ENCODE measurements around the gene ODAD3. TPM values are rescaled to one million over a fixed set of nuclear protein-coding genes. Genes with fewer than 3 reads are reported as not detected.

The ODAD3 gene
- total and polyA plus RNA-seq, 2 of the 13 experiments (the other 11 are each of a cell fraction or from before 2014, with no cell fraction given): 0.04 to 0.08 TPM

- TF ChIP-seq GABPA (IDR thresholded peaks at IDR 0.05; ENCODE audit: low read depth, low read length): no peak
- no peak for TF ChIP-seq GABPA (CRISPR knock-in tag; IDR thresholded peaks at IDR 0.05; ENCODE audit: low read depth)
- TF ChIP-seq ZNF274 (CRISPR knock-in tag; IDR thresholded peaks at IDR 0.05): no peak
- no peak for TF ChIP-seq POLR2G (IDR thresholded peaks at IDR 0.05; ENCODE audit: low read depth, low read length)
- TF ChIP-seq ZNF12 (CRISPR knock-in tag; IDR thresholded peaks at IDR 0.05): no peak
- TF ChIP-seq MAFG (CRISPR knock-in tag; IDR thresholded peaks at IDR 0.05): no peak
- TF ChIP-seq TEAD3 (CRISPR knock-in tag; optimal IDR thresholded peaks at IDR 0.05; ENCODE audit: borderline replicate concordance): peak; percentile 42
- TF ChIP-seq, protein P1, sequence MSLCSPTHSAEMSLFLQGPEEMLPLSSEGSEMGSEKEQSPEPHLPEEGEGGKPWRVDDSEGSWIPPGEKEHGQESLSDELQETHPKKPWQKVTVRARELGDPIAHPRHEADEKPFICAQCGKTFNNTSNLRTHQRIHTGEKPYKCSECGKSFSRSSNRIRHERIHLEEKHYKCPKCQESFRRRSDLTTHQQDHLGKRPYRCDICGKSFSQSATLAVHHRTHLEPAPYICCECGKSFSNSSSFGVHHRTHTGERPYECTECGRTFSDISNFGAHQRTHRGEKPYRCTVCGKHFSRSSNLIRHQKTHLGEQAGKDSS (CRISPR knock-in tag; IDR thresholded peaks at IDR 0.05; ENCODE audit: borderline replicate concordance, low read depth): 0 out of 2 replicates have a peak, but pooled peaks have one; percentile 24
- TF ChIP-seq AKAP8 (CRISPR knock-in tag; IDR thresholded peaks at IDR 0.05): no peak
- TF ChIP-seq PRMT3 (CRISPR knock-in tag; IDR thresholded peaks at IDR 0.05; ENCODE audit: borderline replicate concordance, low read depth): no peak
- TF ChIP-seq SKIL (CRISPR knock-in tag; IDR thresholded peaks at IDR 0.05; ENCODE audit: borderline replicate concordance): no peak
- no peak for TF ChIP-seq HES4 (CRISPR knock-in tag; IDR thresholded peaks at IDR 0.05; ENCODE audit: borderline replicate concordance)
- TF ChIP-seq NFATC3 (CRISPR knock-in tag; IDR thresholded peaks at IDR 0.05): no peak
- no peak for TF ChIP-seq SSRP1 (CRISPR knock-in tag; IDR thresholded peaks at IDR 0.05)
- TF ChIP-seq, protein P2, sequence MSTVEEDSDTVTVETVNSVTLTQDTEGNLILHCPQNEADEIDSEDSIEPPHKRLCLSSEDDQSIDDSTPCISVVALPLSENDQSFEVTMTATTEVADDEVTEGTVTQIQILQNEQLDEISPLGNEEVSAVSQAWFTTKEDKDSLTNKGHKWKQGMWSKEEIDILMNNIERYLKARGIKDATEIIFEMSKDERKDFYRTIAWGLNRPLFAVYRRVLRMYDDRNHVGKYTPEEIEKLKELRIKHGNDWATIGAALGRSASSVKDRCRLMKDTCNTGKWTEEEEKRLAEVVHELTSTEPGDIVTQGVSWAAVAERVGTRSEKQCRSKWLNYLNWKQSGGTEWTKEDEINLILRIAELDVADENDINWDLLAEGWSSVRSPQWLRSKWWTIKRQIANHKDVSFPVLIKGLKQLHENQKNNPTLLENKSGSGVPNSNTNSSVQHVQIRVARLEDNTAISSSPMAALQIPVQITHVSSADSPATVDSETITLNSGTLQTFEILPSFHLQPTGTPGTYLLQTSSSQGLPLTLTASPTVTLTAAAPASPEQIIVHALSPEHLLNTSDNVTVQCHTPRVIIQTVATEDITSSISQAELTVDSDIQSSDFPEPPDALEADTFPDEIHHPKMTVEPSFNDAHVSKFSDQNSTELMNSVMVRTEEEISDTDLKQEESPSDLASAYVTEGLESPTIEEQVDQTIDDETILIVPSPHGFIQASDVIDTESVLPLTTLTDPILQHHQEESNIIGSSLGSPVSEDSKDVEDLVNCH (CRISPR knock-in tag; IDR thresholded peaks at IDR 0.05): no peak
- no peak for TF ChIP-seq FOXA3 (CRISPR knock-in tag; IDR thresholded peaks at IDR 0.05)
- no peak for TF ChIP-seq MZF1 (CRISPR knock-in tag; IDR thresholded peaks at IDR 0.05; ENCODE audit: borderline replicate concordance)
- no peak for TF ChIP-seq ATF3 (CRISPR knock-in tag; IDR thresholded peaks at IDR 0.05)
- TF ChIP-seq, protein P3, sequence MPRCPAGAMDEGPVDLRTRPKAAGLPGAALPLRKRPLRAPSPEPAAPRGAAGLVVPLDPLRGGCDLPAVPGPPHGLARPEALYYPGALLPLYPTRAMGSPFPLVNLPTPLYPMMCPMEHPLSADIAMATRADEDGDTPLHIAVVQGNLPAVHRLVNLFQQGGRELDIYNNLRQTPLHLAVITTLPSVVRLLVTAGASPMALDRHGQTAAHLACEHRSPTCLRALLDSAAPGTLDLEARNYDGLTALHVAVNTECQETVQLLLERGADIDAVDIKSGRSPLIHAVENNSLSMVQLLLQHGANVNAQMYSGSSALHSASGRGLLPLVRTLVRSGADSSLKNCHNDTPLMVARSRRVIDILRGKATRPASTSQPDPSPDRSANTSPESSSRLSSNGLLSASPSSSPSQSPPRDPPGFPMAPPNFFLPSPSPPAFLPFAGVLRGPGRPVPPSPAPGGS (CRISPR knock-in tag; IDR thresholded peaks at IDR 0.05): 0 out of 2 replicates have a peak, but pooled peaks have one; percentile 27
- TF ChIP-seq MAX (IDR thresholded peaks at IDR 0.05): no peak
- no peak for TF ChIP-seq ETV5 (CRISPR knock-in tag; IDR thresholded peaks at IDR 0.05; ENCODE audit: borderline replicate concordance)
- TF ChIP-seq ZBTB7B (CRISPR knock-in tag; IDR thresholded peaks at IDR 0.05): peak; percentile 31; the same call in 1 of the 2 replicates
These were observed 56.4 kb downstream of the ODAD3 start (continued) for GRCh38 chr19:11378319-11379189.
